ENCODE data around the gene TMEM181.

The TMEM181 gene

DNA sequence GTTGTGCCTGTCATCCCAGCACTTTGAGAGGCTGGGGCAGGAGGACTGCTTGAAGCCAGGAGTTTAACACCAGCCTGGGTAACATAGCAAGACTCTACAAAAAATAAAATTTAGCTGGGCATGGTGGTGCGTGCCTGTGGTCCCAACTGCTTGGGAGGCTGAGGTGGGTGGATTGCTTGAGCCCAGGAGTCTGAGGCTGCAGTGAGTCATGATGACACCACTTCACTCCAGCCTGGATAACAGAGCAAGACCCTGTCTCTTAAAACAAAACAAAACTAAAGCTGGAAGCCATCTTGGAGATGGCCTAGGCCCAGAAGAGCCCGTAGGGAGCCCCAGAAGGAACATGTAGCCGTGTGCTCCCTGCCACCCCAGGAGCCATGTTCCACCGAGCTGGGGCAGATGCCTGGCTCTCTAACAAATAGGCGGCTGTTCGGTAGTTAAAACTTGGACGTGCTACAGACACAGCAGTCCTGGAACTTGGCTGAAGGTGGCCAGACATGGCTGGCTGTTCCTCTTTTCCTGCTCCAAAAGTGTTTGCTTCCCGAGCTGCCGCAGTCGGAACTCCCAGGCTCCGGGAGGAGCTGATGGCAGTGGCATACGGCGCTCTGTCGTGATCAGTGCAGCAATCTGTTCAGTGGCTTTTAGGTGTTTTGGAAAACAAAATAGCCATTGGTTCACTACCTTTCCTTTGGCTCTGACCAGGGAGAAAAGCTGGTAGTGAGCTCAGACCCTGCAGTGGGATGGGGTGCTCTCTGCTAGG lies 47.7 kb downstream of the TMEM181 start:
- TF ChIP-seq POLR2AphosphoS5 (IDR thresholded peaks at IDR 0.05; ENCODE audit: low read depth) (no peak), GABPA (IDR thresholded peaks at IDR 0.05; ENCODE audit: low read depth) (no peak)
- TF ChIP-seq, protein P1, sequence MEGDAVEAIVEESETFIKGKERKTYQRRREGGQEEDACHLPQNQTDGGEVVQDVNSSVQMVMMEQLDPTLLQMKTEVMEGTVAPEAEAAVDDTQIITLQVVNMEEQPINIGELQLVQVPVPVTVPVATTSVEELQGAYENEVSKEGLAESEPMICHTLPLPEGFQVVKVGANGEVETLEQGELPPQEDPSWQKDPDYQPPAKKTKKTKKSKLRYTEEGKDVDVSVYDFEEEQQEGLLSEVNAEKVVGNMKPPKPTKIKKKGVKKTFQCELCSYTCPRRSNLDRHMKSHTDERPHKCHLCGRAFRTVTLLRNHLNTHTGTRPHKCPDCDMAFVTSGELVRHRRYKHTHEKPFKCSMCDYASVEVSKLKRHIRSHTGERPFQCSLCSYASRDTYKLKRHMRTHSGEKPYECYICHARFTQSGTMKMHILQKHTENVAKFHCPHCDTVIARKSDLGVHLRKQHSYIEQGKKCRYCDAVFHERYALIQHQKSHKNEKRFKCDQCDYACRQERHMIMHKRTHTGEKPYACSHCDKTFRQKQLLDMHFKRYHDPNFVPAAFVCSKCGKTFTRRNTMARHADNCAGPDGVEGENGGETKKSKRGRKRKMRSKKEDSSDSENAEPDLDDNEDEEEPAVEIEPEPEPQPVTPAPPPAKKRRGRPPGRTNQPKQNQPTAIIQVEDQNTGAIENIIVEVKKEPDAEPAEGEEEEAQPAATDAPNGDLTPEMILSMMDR (IDR thresholded peaks at IDR 0.05; ENCODE audit: insufficient read depth, low read length): no peak
- no peak overlapping the region for H3K27ac ChIP-seq (replicated peaks)
- no peak overlapping the region for H3K4me3 ChIP-seq (replicated peaks; ENCODE audit: insufficient read depth, low read length)
- no peaks in the 10 kb centered on the region for H3K27me3 ChIP-seq (ENCODE audit: insufficient read depth, poor library complexity, severe bottlenecking)
- no peak for DNase-seq (ENCODE audit: low read depth in 1 of 2, low spot score in 1 of 2)

DNA sequence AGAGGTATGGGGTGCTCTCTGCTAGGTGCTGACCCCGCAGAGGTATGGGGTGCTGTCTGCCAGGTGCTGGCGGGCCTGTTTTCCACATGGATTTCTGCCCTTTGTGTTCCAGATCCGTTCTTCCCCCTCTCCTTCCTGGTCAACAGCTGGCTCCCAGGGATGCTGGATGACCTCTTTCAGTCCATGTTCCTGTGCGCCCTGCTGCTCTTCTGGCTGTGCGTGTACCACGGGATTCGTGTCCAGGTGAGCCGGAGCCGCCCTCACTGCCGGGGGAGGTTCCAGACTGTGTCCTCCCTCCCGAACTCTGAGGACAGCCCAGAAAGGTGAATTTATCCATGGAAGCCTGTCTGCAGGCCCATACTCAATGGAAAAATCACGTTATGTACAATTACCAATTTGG lies 48.3 kb downstream of the TMEM181 start:
- no peak for DNase-seq (ENCODE audit: low read depth in 1 of 2, low spot score in 1 of 2)
- Histone ChIP-seq H3K27me3 (ENCODE audit: insufficient read depth, poor library complexity, severe bottlenecking) (no peaks in the 10 kb centered on the region), H3K4me3 (replicated peaks; ENCODE audit: insufficient read depth, low read length) (no peak overlapping the region), H3K27ac (replicated peaks) (no peak overlapping the region)
- no peak for TF ChIP-seq SPI1 (IDR thresholded peaks at IDR 0.05; ENCODE audit: borderline replicate concordance, low read depth)
- TF ChIP-seq, protein P2, sequence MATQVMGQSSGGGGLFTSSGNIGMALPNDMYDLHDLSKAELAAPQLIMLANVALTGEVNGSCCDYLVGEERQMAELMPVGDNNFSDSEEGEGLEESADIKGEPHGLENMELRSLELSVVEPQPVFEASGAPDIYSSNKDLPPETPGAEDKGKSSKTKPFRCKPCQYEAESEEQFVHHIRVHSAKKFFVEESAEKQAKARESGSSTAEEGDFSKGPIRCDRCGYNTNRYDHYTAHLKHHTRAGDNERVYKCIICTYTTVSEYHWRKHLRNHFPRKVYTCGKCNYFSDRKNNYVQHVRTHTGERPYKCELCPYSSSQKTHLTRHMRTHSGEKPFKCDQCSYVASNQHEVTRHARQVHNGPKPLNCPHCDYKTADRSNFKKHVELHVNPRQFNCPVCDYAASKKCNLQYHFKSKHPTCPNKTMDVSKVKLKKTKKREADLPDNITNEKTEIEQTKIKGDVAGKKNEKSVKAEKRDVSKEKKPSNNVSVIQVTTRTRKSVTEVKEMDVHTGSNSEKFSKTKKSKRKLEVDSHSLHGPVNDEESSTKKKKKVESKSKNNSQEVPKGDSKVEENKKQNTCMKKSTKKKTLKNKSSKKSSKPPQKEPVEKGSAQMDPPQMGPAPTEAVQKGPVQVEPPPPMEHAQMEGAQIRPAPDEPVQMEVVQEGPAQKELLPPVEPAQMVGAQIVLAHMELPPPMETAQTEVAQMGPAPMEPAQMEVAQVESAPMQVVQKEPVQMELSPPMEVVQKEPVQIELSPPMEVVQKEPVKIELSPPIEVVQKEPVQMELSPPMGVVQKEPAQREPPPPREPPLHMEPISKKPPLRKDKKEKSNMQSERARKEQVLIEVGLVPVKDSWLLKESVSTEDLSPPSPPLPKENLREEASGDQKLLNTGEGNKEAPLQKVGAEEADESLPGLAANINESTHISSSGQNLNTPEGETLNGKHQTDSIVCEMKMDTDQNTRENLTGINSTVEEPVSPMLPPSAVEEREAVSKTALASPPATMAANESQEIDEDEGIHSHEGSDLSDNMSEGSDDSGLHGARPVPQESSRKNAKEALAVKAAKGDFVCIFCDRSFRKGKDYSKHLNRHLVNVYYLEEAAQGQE (IDR thresholded peaks at IDR 0.05; ENCODE audit: insufficient replicate concordance, low read depth): no peak
- TF ChIP-seq, protein P1 (IDR thresholded peaks at IDR 0.05; ENCODE audit: insufficient read depth, low read length): no peak
- no peak for TF ChIP-seq POLR2AphosphoS5 (IDR thresholded peaks at IDR 0.05; ENCODE audit: low read depth)
- TF ChIP-seq GABPA (IDR thresholded peaks at IDR 0.05; ENCODE audit: low read depth): no peak

DNA sequence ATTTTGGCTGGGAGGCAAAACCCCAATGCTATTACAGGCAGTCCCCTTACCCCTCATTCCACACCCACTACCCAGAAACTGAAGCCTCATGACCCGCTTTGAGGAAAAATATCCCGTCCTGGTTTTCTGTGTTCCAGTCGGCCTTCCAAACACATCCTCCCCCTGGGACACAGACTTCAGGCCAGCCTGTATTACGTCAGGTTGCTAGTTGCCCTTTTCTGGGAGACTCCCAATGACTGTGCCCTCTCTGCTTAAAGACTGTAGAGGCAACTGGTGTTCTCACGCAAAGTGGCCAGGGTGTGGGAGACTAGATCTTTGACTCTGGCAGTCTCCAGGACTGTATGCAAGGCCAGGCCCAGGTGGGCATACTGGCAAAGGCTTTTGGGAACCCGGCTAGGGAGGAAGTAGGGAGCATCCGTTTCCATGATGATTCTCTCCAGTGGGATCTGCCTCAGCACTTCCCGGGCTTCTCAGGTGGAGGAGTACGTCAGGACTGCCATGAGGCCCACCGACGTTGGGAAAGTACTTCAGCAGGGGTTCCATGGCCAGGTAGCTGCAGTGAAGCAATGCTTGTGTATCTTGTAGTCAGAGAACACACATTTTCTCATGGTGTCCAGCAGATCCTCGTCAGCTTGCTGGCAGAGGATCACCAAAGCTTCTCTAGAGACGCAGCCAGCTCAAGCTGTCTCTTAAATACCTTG lies 49.7 kb downstream of the TMEM181 start:
- Histone ChIP-seq H3K27me3 (ENCODE audit: insufficient read depth, poor library complexity, severe bottlenecking) (no peaks in the 10 kb centered on the region), H3K27ac (replicated peaks) (no peak overlapping the region), H3K4me3 (replicated peaks; ENCODE audit: insufficient read depth, low read length) (no peak overlapping the region)
- no peak for DNase-seq (ENCODE audit: low read depth in 1 of 2, low spot score in 1 of 2)
- TF ChIP-seq SPI1 (IDR thresholded peaks at IDR 0.05; ENCODE audit: borderline replicate concordance, low read depth) (no peak), POLR2AphosphoS5 (IDR thresholded peaks at IDR 0.05; ENCODE audit: low read depth) (no peak)
- TF ChIP-seq, protein P2 (IDR thresholded peaks at IDR 0.05; ENCODE audit: insufficient replicate concordance, low read depth): no peak

DNA sequence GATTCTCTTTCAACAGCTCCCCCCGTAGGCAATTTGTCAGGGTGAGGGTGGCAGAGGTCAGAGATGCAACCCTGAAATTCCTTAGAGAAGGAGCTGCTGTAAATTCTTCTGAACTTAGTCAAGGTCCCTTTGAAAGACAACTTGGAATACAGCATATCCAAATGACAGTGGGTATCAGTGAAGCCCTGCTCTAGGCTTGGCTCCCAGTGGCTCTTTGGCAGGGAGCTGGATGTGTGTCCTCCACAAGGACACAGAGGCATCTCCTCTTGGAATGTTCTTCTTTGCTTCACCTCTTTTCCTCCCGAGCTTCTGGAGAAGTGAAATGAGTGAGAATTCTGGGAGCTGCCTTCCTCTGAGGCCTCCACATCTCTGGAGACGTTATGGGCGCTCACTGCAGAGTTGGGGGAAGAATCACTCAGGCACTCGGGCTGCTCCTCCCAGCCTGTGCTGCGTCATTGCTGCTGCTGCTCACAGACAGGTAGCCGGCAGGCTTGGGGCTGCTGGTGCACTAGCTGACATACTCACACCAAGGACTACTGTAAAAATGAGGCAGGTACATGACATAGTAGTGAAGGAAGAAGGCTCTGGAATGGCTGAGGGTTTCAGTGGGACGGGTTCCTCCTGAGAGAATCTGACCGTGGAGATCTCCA lies 50.6 kb downstream of the TMEM181 start:
- no peak for DNase-seq (ENCODE audit: low read depth in 1 of 2, low spot score in 1 of 2)
- TF ChIP-seq SPI1 (IDR thresholded peaks at IDR 0.05; ENCODE audit: borderline replicate concordance, low read depth): no peak
- TF ChIP-seq, protein P2 (IDR thresholded peaks at IDR 0.05; ENCODE audit: insufficient replicate concordance, low read depth): no peak
- TF ChIP-seq GABPA (IDR thresholded peaks at IDR 0.05; ENCODE audit: low read depth): no peak
- TF ChIP-seq, protein P1 (IDR thresholded peaks at IDR 0.05; ENCODE audit: insufficient read depth, low read length): no peak
- TF ChIP-seq POLR2AphosphoS5 (IDR thresholded peaks at IDR 0.05; ENCODE audit: low read depth): no peak
- no peak overlapping the region for H3K27ac ChIP-seq (replicated peaks)
- no peak overlapping the region for H3K4me3 ChIP-seq (replicated peaks; ENCODE audit: insufficient read depth, low read length)
- no peaks in the 10 kb centered on the region for H3K27me3 ChIP-seq (ENCODE audit: insufficient read depth, poor library complexity, severe bottlenecking)

Measured in HL-60 (cell line).